HuH-7.5 (cell line): ENCODE measurements around the gene SOX2.

Source experiments
- DNase-seq: peaks from one replicate; pipeline ENCODE4 v3.0.0; 2011; ENCODE audit warnings: low spot score

The SOX2 gene

DNA sequence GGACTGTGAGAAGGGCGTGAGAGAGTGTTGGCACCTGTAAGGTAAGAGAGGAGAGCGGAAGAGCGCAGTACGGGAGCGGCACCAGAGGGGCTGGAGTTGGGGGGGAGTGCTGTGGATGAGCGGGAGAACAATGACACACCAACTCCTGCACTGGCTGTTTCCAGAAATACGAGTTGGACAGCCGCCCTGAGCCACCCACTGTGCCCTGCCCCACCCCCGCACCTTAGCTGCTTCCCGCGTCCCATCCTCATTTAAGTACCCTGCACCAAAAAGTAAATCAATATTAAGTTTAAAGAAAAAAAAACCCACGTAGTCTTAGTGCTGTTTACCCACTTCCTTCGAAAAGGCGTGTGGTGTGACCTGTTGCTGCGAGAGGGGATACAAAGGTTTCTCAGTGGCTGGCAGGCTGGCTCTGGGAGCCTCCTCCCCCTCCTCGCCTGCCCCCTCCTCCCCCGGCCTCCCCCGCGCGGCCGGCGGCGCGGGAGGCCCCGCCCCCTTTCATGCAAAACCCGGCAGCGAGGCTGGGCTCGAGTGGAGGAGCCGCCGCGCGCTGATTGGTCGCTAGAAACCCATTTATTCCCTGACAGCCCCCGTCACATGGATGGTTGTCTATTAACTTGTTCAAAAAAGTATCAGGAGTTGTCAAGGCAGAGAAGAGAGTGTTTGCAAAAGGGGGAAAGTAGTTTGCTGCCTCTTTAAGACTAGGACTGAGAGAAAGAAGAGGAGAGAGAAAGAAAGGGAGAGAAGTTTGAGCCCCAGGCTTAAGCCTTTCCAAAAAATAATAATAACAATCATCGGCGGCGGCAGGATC, at the start of gene SOX2:
TSS of gene SOX2 (plus strand) at position 601 of the 811 bp plus-strand sequence. CDS start 436 bp downstream, outside the sequence.
- DNase-seq, result peak; percentile 75

DNA sequence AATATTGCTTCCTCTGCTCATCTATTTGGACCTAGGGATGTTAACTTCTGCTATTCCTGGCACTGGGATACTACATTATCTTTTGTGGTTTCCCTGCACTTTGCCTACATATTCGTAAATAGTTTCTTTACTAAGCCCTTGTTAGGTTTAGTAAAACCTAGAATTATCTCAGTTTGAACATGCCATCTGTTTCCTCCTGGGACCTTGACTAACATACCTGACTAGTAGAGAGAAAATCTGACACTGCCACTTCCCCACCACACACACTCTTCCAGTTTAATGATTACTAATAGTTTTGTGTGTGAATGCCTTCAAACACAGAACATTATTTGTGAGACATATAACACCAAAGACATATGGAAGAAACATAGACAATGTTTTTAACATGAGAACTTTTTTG, 28.2 kb upstream of the SOX2 start:
- DNase-seq, result no peak

DNA sequence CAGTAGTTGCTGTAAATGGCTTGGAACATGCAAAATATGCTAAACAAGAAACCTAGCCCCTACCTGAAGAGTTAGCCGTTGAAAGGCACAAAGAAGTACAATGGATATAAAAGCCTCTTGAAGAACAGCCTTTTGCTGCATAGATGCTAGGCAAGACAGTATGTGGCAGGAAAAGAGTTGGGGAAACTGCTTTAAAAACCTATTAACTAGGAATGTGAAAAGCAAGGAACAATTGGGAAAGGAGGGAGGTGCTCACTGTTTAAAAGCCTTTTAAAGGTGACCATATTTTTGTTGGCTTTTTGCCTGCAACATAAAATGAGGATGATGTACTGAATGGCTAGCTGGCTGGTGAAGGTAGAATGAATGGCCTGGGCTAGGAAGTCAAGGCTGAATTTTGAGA, 24.5 kb upstream of the SOX2 start:
- DNase-seq, result no peak

DNA sequence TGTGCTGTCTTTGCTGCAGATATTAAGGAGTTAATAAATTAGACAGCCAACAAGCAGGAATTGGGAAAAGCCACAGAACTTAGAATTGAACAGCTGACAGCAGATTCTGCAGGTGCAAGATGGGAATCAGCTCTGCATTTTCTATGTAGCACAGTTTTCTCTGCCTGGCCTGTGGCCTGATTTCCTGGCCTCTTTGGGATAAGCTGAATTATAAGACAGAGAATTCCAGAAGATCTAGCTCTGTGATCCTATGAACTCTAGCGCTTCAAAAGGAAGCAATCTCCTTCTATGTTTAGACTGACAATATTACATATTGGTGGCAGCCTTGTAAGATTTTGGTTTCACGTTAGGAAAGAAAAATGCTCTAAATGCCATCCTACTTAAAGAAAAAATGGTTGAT, 24.0 kb upstream of the SOX2 start:
- no peak for DNase-seq

DNA sequence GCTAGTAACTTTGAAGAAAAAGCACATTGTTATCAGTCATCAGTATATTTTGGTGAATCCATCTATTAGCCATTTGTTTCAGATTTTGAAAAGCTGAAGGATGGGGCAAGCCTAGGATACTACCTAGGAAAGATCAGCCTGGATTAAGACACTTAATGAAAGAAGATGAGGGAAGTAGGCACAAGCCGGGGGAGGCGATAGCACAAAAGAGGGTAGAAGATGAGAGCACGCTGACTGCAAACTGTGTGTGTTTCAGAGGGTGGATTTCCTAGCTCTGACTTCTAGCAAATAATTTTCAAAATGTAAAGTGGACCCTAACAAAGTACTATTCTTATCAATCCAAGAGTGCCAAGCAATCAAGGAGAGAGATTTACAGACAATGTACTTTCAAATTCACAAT, 22.2 kb upstream of the SOX2 start:
- no peak for DNase-seq

DNA sequence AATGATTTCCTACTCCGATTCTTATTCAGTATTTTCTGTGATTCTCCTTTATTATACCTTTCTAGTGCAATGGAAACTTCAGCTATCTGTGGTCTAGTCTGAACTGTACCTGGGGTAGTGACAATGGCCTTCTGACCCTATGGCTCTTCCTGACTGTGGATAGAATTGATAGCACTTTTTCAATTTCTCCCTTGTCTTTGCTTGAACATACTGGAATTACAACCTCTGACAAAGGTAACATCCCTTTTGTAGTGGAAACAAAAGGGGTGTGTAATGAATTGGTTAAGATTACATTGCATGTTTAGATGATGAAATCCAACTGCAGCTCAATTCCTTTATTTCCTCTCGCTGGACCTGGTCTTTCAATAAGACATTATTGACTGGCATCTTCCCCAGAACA, 21.0 kb upstream of the SOX2 start:
- no peak for DNase-seq

DNA sequence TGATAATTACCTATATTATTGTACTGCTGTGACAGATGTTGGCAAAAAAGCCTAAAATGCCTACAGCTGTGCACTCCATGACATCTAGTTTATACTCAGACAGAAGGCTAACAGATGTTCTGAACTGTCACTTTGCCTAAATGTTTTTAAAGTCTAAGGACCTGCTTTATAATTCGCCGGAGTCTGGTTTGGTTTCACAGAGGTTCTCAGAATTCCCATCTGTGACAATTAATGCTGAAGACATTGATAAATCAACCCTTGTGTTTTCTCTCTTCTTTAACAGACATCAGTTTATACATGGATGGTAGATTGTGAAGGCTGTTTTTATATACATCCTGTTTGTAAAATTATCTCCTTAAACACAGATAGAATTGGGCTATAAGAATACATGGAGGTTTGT, 19.8 kb upstream of the SOX2 start:
- no peak for DNase-seq

DNA sequence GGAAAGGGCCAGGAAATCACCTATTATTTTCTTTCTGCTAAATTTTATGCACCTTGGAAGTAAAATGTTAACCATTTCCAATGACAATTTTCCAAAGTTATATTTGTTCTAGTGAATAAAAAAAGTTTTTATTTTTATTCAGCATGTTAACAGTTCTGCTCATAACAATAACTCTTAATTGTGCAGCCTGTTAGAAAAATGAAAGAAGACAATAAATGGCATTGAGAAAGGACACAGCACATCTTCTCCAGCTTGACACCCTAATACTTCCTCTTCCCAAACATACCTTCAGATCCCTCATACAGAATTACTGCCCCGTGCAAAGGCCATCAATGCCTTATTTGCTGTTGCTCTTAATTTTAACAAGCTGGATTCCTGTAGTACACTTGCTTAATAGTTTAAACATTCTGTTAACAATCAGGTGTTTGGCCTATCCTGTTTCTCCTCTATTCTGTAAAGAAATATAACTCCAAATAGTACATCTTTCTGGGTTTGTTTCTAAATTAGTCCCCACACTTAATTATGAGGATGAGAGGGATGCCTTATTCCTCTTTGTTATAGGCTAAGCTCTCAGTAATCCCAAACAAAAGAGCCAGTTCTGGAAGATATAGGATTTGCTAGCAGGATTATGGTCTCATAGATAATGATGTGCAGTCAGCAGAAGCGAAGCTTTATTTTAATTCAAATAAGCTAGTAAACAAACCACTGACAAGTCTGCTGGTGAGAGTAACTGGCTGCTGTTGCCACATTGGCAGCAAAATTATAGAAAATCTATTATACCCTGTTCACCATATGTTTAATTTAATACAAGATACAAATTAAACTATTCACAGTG, 19.2 kb upstream of the SOX2 start:
- DNase-seq, result no peak

DNA sequence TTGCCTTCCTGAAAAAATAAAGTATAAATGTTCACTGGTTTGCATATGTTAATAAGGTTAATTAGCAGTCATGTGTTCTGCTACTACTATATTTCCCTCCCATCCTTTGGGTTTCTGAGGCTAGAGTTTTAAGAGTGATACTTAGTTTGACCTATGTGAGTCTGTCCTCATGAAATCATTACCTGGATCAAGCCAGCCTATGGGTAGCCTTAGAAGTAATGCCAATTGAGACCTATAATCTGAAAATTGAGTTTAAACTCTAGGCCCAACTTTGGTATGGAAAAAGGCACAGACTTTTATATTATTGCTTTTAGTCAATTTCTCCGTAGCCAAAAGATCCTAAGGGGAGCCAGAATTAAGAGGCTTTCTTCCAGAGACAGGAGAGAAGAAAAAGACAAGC, 18.4 kb upstream of the SOX2 start:
- no peak for DNase-seq

DNA sequence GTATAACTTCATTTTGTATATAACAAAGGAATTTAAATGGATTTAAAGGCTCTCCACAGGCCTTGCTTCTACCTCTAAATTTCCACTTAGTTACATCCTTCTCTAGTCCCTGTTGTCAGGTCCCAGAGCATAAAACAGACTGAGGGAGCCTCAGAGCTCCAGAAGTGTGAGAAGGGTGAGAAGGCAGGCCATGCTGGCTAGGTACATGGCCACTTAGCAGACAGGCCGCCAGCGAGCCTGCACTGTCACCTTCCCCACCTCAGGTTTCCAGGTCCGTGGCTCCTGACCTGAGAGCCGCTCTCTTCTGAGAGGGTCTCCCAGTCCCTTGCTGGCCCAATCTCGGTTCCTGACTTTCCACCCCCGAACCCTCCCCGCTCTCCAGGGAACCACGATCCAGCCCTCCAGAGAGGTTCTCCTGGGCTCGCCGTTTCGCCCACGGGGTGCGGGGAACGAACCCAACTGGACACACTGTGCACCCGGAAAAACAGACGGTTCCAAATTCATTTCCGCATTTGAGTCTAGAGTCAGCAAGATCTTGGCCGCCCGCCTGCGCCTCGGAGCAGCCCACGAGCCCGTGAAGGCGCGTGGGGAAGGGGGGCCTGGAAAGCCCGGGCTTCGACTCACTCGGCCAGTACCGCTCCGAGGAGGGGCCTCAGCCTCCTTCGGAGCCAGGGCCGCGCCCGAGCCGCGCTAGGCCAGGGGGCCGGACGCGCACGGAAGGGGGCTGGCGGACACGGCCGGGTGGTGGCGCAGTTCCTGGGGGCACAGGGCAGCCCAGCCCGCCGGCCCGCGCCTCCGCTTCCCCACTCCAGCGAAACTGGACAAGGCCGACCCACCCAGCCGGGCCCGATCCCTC, 16.7 kb upstream of the SOX2 start:
- DNase-seq, result no peak

DNA sequence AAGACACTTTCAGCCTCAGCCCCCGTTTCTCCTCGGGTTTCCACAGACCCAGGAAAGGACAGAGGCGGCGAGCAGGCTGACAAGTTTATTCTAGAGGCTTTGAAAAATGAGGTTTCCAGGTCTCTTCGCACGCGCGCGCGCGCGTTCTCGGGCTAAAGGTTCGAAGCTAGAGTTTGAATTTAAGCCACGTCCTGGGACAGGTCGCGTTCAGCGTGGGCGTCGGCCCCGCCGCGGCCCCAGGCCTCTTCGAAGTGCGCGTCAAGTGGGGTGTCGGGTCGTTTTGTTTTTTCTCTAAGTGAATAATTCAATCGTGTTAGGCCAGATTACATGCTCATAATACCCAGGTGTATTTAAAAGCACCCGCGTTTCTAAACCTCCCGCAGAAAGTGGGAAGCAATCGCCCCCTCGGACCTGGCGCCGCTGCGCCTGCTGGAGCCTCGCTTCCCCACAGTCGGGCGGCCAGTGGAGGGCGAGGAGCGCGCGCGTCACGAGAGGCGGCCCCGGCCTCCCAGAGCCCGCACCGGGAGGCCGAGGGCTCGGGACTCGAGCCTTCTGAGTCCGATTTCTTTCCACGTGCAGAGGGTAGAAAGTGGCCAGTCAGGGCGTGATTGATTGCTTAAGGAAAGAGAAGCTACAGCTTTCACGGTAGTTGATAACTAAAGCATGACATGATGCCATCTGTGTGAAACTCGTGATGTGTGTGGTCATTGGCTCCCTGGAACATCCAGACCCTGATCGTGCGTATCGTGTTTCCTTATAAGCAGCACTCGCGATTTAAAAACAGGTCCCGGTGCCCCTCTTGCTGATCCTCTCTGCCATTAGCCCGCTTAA, 15.8 kb upstream of the SOX2 start:
- DNase-seq, result no peak

DNA sequence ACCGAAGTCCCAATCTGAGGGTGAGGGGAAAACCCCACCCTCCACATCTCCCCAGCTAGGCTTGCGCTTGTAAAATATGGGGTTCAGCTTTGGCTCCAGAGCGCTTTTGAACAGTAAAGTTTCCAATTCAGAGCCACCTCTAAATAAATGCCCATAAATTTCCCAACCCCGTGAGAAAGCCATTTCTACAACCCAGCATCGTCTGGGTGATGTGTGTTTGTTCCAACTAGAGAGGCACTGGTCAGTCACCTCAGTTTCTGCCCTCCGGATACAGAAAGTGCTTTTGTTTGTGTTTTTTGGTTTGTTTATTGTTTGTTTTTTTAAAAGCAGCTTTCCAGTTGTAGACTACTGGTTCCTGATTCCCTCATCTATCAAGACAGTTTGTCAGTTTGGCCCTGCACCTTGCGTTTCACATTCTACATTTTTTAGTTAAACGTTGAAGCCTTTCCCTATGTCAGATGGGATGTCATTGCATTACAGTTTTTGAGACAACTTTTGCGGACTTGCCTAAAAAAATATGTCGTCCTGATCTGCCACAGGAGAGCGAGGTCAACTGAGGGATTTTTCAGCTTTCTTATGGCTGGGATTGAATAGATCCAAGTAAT, 15.0 kb upstream of the SOX2 start:
- no peak for DNase-seq

DNA sequence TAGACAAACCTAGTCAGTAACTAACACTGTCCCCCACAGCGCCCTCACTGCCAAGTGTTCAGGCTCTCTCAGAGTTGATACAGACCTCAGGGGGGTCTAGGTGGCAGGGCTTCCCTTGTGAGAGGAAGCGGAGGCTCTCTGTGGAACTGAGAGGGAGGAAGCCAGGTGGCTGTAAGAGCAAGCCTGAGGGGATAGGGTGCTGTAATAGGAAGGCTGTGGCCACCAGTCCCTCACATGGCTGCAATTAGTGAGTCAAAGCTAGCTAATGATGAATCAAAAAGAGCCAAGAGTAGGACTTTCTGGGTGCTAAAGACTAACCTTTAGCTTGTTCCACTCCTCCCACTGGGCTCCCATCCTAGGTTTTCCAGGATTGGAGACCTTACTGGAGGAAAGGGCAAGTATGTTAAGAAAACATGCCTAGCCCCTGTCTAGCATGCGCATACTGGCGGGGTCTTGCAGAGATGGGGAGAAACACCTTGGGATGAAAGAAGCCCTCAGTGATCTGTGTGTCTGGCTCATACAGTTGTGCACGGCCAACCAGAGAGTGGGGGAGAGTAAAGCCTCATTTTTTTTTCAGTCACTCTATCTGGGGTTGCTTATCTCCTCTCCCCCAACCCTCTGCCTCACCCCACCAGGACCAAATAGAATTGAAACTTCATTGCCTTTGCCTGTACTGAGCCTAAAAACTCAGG, 13.3 kb upstream of the SOX2 start:
- DNase-seq, result no peak

DNA sequence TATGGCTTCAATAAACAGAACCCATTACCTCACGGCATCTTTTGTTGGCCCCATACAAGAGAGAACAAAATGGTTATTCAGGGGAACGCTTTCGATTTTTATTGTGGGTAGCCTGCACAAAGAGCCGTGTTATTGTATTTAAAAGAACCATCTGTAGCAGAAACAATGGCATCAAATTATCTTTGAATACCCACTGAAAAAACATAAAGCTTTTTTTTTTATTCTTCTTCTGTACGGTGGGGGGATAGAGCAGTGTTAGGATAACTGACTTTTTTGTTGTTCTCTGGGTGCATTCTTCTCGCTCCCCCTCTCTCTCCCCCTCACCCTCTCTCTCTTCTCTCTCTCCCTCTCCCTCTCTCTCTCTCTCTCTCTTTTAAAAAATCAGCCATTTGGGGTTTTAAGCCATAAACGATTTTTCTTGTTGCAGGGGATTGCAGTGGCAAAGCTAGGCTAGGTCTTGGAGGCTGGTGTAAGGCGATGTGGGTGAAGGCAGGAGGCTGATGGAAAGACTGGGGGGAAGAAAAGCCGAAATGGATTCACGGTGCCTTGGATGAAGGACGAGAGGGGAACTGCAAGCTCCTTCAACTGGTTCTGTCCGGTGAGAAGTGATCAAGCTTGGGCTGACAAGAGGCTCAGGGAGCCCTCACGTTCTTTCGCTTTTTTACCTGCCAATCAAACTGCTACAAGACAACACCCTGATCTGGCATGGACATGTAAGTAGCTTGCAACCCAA, 12.4 kb upstream of the SOX2 start:
- DNase-seq, result no peak

DNA sequence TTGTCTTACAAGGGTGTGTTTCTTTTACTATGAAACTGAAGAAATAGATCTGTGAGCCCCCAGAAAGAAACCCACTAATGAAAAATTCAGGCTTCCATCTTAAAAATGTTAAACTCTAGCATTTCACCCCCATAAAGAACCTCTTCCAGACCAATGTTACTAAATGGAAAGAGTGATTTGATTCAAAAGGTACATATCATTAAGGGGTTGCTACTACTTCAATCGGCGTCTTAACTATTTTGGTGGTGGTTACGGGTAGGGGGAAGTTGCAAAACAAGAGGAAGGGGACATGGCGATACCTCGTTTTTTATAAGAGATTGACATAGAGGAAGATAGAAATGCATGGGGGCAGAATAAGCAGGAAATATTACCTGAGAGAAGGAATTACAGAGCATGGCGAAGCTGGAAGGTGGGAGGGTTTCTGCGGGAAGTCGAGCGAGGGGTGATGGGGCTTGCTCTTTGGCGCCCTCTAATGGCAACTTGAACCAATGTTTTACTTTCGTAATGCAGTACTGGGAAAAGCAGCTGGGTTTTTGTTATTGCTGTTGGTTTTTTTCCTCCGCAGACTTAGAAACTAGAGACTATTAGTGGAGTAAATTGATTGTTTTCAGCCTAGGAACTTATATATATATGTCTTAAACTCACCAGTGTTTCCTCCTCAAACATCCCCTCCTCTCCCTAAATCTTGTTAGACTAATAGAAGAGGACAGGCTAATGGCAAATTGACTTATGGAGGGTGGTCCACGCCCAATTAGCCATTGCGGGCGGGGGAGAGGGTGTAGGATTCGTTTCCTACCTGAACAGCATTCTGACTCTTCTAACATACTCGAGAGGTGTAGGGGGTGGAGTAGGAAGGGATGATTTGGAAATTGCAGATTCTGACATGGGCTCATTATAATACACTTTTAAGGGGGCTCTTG, 11.3 kb upstream of the SOX2 start:
- DNase-seq, result peak; percentile 63

DNA sequence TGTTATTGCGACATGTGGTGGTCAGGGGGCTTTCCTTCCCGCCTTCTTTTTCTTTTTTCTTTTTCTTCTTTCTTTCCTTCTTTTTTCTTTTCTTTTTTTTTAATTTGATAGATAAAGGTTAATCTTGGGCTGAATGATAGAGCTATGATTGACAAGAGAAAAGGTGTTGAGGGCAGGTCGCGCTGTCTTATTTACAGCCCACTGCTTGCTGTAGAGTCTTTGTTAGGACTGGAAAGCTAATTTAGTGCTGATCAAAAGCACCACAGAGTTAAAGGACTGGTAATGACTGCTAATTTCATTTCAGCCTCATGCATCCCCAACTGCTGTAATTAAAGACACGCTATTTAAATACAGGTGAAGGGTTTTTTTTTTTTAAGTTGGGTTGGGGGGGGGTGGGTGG, 10.6 kb upstream of the SOX2 start:
- no peak for DNase-seq

DNA sequence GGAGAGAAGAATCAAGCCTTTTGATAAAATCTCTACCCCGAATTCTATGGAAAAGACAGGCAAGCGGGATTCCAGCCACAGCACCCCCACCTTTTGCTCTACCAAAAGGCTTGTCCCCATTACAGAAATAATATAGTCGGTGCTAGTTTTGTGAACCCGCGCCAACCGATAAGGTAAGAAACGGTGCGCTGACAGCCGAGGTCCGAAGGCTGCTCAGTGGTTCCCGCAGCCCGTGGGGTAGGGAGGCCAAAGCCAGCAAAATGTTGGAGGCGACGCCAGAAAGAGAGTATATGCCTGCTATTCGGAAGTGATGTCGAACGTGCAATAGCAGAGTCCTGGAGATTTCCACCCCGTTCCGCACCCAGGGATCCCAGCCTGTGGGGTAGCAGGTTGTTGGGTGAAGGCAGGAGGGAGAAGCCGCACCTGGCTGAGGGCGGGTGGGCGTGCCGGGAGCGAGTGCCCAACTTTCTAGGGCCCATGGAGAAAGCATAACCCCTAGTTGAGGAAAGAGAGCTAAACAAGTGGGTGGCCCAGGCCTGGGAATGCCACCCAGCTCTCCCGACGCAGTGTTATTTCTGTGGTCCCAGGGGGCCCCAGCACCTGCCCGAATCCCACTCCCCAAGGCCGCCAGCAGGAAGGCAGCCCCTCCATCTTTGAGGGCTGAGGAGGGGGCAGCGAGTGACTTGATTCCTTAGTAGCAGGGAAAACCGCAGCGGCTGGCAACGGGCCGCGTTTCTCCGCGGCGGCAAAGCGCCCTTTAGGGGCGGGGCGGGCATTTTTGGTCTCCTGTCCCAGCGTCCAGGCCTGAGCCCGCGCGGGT, 7.9 kb upstream of the SOX2 start:
- no peak for DNase-seq
